Left lung (tissue), 10 donors: ENCODE data around the gene SRPK2. TPM values are rescaled to one million over a fixed set of nuclear protein-coding genes. Genes with fewer than 3 reads are reported as not detected.
"Not testable (repeated sequence)": the region's sequence is repeated elsewhere in the genome, so short reads cannot be mapped to it uniquely, and the experiment has no call there.

Experiments used
- ATAC-seq: fragments of 200-7000 bp; cut with Tn5 transposase; one replicate; pipeline ENCODE4 v1.9.1; 2020; ENCODE audit warnings: moderate library complexity
- DNase-seq, 4 donors: peaks; one replicate each; pipeline ENCODE4 v3.0.0-alpha.2; 2013 to 2020
- H3K27ac ChIP-seq, 2 donors: fragments of 200-600 bp; sonication (generic) in 1 of 2; one replicate each; pipeline versions ENCODE4 v1.5.0 to v1.8.0; 2020 to 2021
- H3K27me3 ChIP-seq, 2 donors: fragments of 200-600 bp; sonication (generic) in 1 of 2; one replicate each; pipeline versions ENCODE4 v1.5.0 to v1.8.0; 2020 to 2021
- H3K36me3 ChIP-seq, 2 donors: fragments of 200-600 bp; sonication (generic) in 1 of 2; one replicate each; pipeline versions ENCODE4 v1.5.0 to v1.8.0; 2020 to 2021
- H3K4me1 ChIP-seq, 2 donors: fragments of 200-600 bp; one replicate each; pipeline ENCODE4 v1.8.0; 2021
- H3K4me3 ChIP-seq, 2 donors: fragments of 200-600 bp; sonication (generic) in 1 of 2; one replicate each; pipeline versions ENCODE4 v1.5.0 to v1.8.0; 2020 to 2021; ENCODE audit warnings: mild to moderate bottlenecking in 1 of 2
- H3K9me3 ChIP-seq, 2 donors: fragments of 200-600 bp; sonication (generic) in 1 of 2; one replicate each; pipeline versions ENCODE4 v1.5.0 to v1.8.0; 2020 to 2021
- intact Hi-C, 2 donors: fragments of 100-400 bp; cut with DNase I; formaldehyde crosslinking; loops; one replicate each; pipeline versions ENCODE4 v1.11.2 to v1.14.2; 2022
- polyA plus RNA-seq, 6 donors: library from polyadenylated mRNA; unstranded; fragments of 120-200 nt; gene quantifications; one replicate each; pipeline ENCODE4 v1.2.1, GENCODE V29; 2013; ENCODE audit not compliant: insufficient read length in 6 of 6
- total RNA-seq, 2 donors: library from RNA; stranded (reverse); fragmentation: NEBNext Ultra II Directional; extraction: Animal tissue kit (Norgen Biotek cat#: 25700); gene quantifications; one replicate each; pipeline ENCODE4 v1.2.1, GENCODE V29; 2021
- TF ChIP-seq, protein P1 (sequence below), 2 donors: fragments of 200-600 bp; sonication (generic) in 1 of 2; IDR thresholded peaks; one replicate each; pipeline versions ENCODE4 v1.5.0 to v1.8.0; 2021; ENCODE audit warnings: antibody characterized with exemption in 2 of 2
- donor health status: DM: no; HTN: yes; CAD: no.
- donor health status: DM: no; HTN: no; CAD: no.

The SRPK2 gene
- total and polyA plus RNA-seq, 8 donors, result 42.9 to 63.4 (median 52.1) TPM

DNA sequence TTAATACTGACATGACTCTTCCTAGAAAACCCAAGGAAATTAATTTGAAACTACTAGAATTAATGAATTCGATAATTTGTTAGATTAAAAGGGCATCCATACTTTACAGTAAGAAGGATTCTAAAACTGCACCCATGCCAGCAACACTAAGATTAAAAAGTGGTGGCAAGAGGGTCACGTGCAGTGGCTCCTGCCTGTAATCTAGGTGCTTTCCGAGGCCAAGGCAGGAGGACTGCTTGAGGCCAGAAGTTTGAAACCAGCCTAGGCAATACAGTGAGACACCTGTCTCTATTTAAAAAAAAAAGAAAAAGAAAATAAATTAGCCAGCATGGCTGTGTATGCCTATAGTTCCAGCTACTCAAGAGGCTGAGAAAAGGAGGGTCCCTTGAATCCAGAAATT, 58.2 kb downstream of the SRPK2 start:
- H3K4me3 ChIP-seq, result no peak overlapping the region
- no peaks in the 10 kb centered on the region for H3K36me3 ChIP-seq
- no peak overlapping the region for H3K27ac ChIP-seq
- H3K9me3 ChIP-seq, result no peaks in the 10 kb centered on the region
- no peaks in the 10 kb centered on the region for H3K27me3 ChIP-seq
- H3K4me1 ChIP-seq, result no peaks in the 10 kb centered on the region
- no peak for DNase-seq
- intact Hi-C loops, result loop anchor here in 1 of 2 donors (10.0 kb wide), 1 partner anchor 186 kb away; no protein-coding TSS in a partner anchor
- ATAC-seq, result no peak
- TF ChIP-seq, protein P1, sequence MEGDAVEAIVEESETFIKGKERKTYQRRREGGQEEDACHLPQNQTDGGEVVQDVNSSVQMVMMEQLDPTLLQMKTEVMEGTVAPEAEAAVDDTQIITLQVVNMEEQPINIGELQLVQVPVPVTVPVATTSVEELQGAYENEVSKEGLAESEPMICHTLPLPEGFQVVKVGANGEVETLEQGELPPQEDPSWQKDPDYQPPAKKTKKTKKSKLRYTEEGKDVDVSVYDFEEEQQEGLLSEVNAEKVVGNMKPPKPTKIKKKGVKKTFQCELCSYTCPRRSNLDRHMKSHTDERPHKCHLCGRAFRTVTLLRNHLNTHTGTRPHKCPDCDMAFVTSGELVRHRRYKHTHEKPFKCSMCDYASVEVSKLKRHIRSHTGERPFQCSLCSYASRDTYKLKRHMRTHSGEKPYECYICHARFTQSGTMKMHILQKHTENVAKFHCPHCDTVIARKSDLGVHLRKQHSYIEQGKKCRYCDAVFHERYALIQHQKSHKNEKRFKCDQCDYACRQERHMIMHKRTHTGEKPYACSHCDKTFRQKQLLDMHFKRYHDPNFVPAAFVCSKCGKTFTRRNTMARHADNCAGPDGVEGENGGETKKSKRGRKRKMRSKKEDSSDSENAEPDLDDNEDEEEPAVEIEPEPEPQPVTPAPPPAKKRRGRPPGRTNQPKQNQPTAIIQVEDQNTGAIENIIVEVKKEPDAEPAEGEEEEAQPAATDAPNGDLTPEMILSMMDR (IDR thresholded peaks at IDR 0.05), result no peak

DNA sequence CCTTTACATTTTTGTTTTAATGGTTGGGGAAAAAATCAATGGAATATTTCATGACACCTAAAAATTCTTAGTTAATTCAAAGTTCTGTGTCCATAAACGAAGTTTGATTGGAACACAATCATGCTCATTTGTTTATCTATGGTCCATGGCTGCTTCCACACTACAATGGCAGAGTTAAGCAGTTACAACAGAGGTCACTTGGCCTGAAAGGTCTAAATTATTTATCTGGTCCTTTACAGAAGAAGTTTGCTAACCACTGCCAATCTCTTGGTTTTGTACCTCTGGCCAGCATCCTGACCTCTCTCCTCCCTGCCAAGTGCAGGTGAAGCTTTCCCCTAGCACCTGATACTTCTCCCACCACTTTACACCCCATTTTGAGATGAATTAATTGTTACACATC, 61.5 kb downstream of the SRPK2 start:
- DNase-seq, result no peak
- Histone ChIP-seq H3K36me3 (no peaks in the 10 kb centered on the region), H3K4me3 (no peak overlapping the region), H3K27me3 (no peaks in the 10 kb centered on the region), H3K9me3 (no peaks in the 10 kb centered on the region), H3K27ac (no peak overlapping the region), H3K4me1 (peaks cover 0 to 8% of the 10 kb centered on the region in 2 donors)
- no peak for ATAC-seq
- intact Hi-C loops, result no loop called here
- TF ChIP-seq, protein P1 (IDR thresholded peaks at IDR 0.05), result no peak

DNA sequence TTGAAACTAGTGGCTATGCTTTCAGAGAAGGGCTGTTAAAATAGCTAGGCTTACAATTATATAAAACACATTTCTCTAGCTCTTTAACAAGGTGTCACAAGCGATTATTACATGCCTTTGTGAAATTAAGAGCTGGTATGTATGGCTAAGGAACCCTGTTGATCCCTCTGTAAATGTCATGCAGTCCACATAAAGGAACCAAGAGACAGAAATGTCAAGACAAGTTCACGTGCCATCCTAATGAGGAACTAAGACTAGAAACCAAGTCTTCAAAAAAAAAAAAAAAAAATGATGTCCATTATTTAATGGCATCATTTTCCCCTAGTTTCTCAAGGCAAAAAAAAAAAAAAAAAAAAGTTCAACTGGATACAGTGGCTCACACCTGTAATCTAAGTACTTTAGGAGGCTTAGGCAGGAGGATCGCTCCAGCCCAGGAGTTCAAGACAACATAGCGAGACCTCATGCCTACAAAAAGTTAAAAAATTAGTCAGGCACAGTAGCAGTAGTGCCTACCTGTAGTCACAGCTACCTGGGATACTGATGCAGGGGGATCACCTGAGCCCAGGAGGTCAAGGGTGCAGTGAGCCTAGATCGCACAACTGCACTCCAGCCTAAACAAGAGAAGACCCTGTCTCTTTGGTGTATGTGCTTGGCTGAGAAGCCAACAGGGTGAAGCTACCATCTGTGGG, 63.4 kb downstream of the SRPK2 start:
- no peaks in the 10 kb centered on the region for H3K36me3 ChIP-seq
- H3K27me3 ChIP-seq, result no peaks in the 10 kb centered on the region
- H3K9me3 ChIP-seq, result no peaks in the 10 kb centered on the region
- intact Hi-C loops, result no loop called here
- H3K27ac ChIP-seq, result no peak overlapping the region
- ATAC-seq, result peak; percentile 32
- H3K4me3 ChIP-seq, result no peak overlapping the region
- TF ChIP-seq, protein P1 (IDR thresholded peaks at IDR 0.05), result no peak
- DNase-seq, result no peak
- H3K4me1 ChIP-seq, result peaks cover 0 to 8% of the 10 kb centered on the region in 2 donors

DNA sequence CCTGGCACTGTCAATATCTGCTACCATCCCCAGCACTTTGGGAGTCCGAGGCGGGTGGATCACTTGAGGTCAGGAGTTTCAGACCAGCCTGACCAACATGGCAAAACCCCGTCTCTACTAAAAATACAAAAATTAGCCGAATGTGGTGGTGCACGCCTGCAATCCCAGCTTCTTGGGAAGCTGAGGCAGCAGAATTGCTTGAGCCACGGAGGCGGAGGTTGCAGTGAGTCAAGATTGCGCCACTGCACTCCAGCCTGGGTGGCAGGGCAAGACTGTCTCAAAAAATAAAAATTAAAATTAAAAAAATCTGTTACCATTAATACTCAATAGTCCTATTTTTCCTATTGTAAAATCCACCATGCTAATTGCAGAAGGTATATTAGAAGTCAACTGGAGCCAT, 64.1 kb downstream of the SRPK2 start:
- H3K9me3 ChIP-seq, intact Hi-C loops, ATAC-seq, DNase-seq, H3K27me3 ChIP-seq, H3K27ac ChIP-seq, H3K4me3 ChIP-seq, H3K36me3 ChIP-seq, H3K4me1 ChIP-seq: not testable (repeated sequence)

DNA sequence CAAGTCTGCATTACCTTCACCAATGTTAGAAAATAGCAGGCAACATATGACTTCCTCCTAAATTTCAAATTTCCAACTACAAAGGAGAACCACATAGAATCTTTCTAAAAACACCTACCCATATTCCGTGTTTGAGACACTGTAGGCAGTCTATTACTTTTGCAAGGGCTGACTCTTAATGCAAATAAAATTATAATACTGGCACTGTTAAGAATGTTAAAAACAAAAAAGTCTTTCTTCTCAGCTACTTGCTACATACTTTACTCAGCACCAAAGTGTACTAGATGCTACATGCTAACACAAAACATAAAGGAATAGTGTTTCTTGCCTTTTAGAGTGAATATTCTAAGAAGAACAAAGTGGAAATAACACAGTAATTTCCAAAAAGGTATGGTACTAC, 65.4 kb downstream of the SRPK2 start:
- TF ChIP-seq, protein P1 (IDR thresholded peaks at IDR 0.05), result no peak

More for the DNA sequence above, 65.4 kb downstream of the SRPK2 start:
- no peak for ATAC-seq
- Histone ChIP-seq H3K4me3 (no peak overlapping the region), H3K27ac (no peak overlapping the region), H3K9me3 (no peaks in the 10 kb centered on the region), H3K36me3 (no peaks in the 10 kb centered on the region), H3K4me1 (peaks cover 0 to 8% of the 10 kb centered on the region in 2 donors), H3K27me3 (no peaks in the 10 kb centered on the region)
- DNase-seq, result no peak
- intact Hi-C loops, result no loop called here
